ENCODE results near the gene TRIP12.

GRCh38 chr2:229921101-229921891 is 513 bp downstream of the TRIP12 start:
- TF ChIP-seq CTCF (IDR thresholded peaks at IDR 0.05), result no peak
- peak in 1 of 2 donors; percentile 7 for TF ChIP-seq POLR2A (IDR thresholded peaks at IDR 0.05)

All from Peyer's patch (tissue), 4 donors.